Thyroid gland (tissue), 4 donors: ENCODE data around the gene TRAF3IP1.

Experiments used
- CTCF ChIP-seq, 6 experiments: fragments of 200-600 bp in 3 of 6; fragments of 450-650 bp in 3 of 6; sonication (generic) in 3 of 6; IDR thresholded peaks; one replicate each; pipeline ENCODE4 v1.5.1; 2016 to 2019; ENCODE audit warnings: antibody characterized with exemption in 6 of 6, mild to moderate bottlenecking in 2 of 6, inconsistent platforms in 1 of 6, moderate library complexity in 1 of 6
- POLR2A ChIP-seq, 2 donors: fragments of 450-650 bp; IDR thresholded peaks; one replicate each; pipeline ENCODE4 v1.6.1; 2017; ENCODE audit warnings: antibody characterized with exemption in 2 of 2, mild to moderate bottlenecking in 2 of 2, moderate library complexity in 1 of 2

- TF ChIP-seq CTCF (IDR thresholded peaks at IDR 0.05) (no peak), POLR2A (IDR thresholded peaks at IDR 0.05) (no peak)
Measured at GRCh38 chr2:238270606-238271005, 49.7 kb upstream of the TRAF3IP1 start.
